ENCODE results near the gene GLT6D1. TPM values are rescaled to one million over a fixed set of nuclear protein-coding genes. Genes with fewer than 3 reads are reported as not detected.

The GLT6D1 gene
- total RNA-seq, 1 experiment from 2014 or later: not detected

- intact Hi-C loops (cut with micrococcal nuclease; ENCODE audit: unreplicated experiment) (no loop called here), in situ Hi-C loops (cut with HindIII; ENCODE audit: low pct_unique_long_range_greater_than_20kb, low sequenced_read_pairs) (no loop called here)
Observed at GRCh38 chr9:135590486-135591079, 48.8 kb downstream of the GLT6D1 start.

More at GRCh38 chr9:135590486-135591079, 48.8 kb downstream of the GLT6D1 start:
- Histone ChIP-seq H3K9me3 (ENCODE audit: control insufficient read depth, insufficient read depth, low read depth, low read length) (no peaks in the 10 kb centered on the region), H3K27me3 (ENCODE audit: control insufficient read depth, insufficient read depth, low read length) (0 out of 2 replicates have a peak, but pooled peaks cover 2% of the 10 kb centered on the region), H3K4me3 (ENCODE audit: low read depth in 2 of 2, low read length in 2 of 2) (no peak overlapping the region), H3K4me1 (ENCODE audit: control insufficient read depth, insufficient read depth, low read length) (no peaks in the 10 kb centered on the region), H3K27ac (ENCODE audit: low read length) (no peak overlapping the region), H3K36me3 (ENCODE audit: control insufficient read depth, insufficient read depth, low read length) (no peaks in the 10 kb centered on the region)
- CTCF ChIA-PET: no interaction called here
- DNase-seq (ENCODE audit: low read depth, low spot score) (no peak), ATAC-seq (no peak)
- POLR2A ChIA-PET: no interaction called here
- TF ChIP-seq POLR2AphosphoS5 (IDR thresholded peaks at IDR 0.05; ENCODE audit: low read depth, low read length) (no peak), SIN3A (IDR thresholded peaks at IDR 0.05; ENCODE audit: borderline replicate concordance, insufficient read depth, low read depth, low read length) (no peak), TCF7L2 (IDR thresholded peaks at IDR 0.05; ENCODE audit: low read depth, low read length) (no peak), REST (IDR thresholded peaks at IDR 0.05; ENCODE audit: insufficient read depth in 1 of 2, low read depth in 2 of 2, low read length in 1 of 2) (no peak), CTCF (IDR thresholded peaks at IDR 0.05) (no peak)
- no TSS peak for BruUV-seq (replicated peaks)
